K562 (cell line): Measurements from ENCODE around the gene HBQ1. TPM values are rescaled to one million over a fixed set of nuclear protein-coding genes. Genes with fewer than 3 reads are reported as not detected.
A peak's percentile ranks its signal among the peaks of the same experiment; 100 is the strongest.
"Not testable (repeated sequence)": the region's sequence is repeated elsewhere in the genome, so short reads cannot be mapped to it uniquely, and the experiment has no call there.

Source experiments
- ATAC-seq: fragments of 200-7000 bp; cut with Tn5 transposase; 3 replicates; pipeline ENCODE4 v1.9.1; 2020; ENCODE audit warnings: moderate library complexity
- BruUV-seq: library from RNA; stranded (reverse); fragments of 400-500 nt; replicated peaks from 2 replicates; lab custom pipeline; 2021; lab: Mats Ljungman, UMichigan
- CTCF ChIA-PET: fragments of 300-600 bp; formaldehyde crosslinking; extraction: SDS; loops from one replicate; lab custom pipeline; 2021; ENCODE audit warnings: low intra/inter-chr PET ratio; lab: Yijun Ruan, JAX
- POLR2A ChIA-PET: fragments of 300-600, 350-650 bp; sonication (Branson Sonifier 250); formaldehyde crosslinking; extraction: SDS; loops from one replicate; lab custom pipeline; 2021; ENCODE audit warnings: antibody characterized with exemption, inconsistent platforms; lab: Yijun Ruan, JAX
- DNase-seq, 4 experiments: peaks; one replicate each; pipeline versions ENCODE4 v3.0.0 to v3.0.0-alpha.2; 2011 to 2018; ENCODE audit warnings: low spot score in 3 of 4, mixed read lengths in 3 of 4; ENCODE audit errors: extremely low read depth in 1 of 4
- FAIRE-seq: peaks from 2 replicates; lab custom pipeline; 2011; peaks lifted over from hg19 to GRCh38; lab: Jason Lieb, UNC
- H2AFZ ChIP-seq: 2 replicates; pipeline ENCODE4 v1.6.0; 2011; ENCODE audit warnings: low read depth, low read length, control low read depth, inconsistent platforms
- H3K27ac ChIP-seq: fragments of 200-600 bp; 3 replicates; pipeline ENCODE4 v1.8.0; 2011; ENCODE audit warnings: low read depth, mild to moderate bottlenecking, control low read depth, inconsistent platforms, low read length, moderate library complexity, mixed read lengths; ENCODE audit errors: extremely low read depth
- H3K27me3 ChIP-seq, 2 experiments: fragments of 300-600 bp in 1 of 2; 2 replicates in 1 of 2; 3 replicates in 1 of 2; pipeline versions ENCODE4 v1.6.0 to v1.8.0; 2011; ENCODE audit warnings: inconsistent platforms in 2 of 2, low read length in 2 of 2, mild to moderate bottlenecking in 1 of 2, mixed read lengths in 1 of 2, moderate library complexity in 1 of 2; ENCODE audit not compliant: control insufficient read depth in 2 of 2, insufficient read depth in 2 of 2
- H3K36me3 ChIP-seq: fragments of 300-600 bp; 3 replicates; pipeline ENCODE4 v1.8.0; 2011; ENCODE audit warnings: mild to moderate bottlenecking, low read length, inconsistent platforms; ENCODE audit not compliant: control insufficient read depth, insufficient read depth
- H3K4me1 ChIP-seq, 2 experiments: fragments of 200-600 bp in 1 of 2; replicated peaks in 1 of 2; 2 replicates in 1 of 2; 3 replicates in 1 of 2; pipeline versions ENCODE4 v1.5.1 to v1.8.0; 2011; ENCODE audit warnings: inconsistent platforms in 2 of 2, low read length in 2 of 2, mild to moderate bottlenecking in 1 of 2, mixed read lengths in 1 of 2, moderate library complexity in 1 of 2; ENCODE audit not compliant: control insufficient read depth in 2 of 2, insufficient read depth in 2 of 2
- H3K4me2 ChIP-seq: 2 replicates; pipeline ENCODE4 v1.6.1; 2011; ENCODE audit warnings: low read length, control low read depth, inconsistent platforms, mixed read lengths; ENCODE audit not compliant: insufficient read depth
- H3K4me3 ChIP-seq: fragments of 200-600 bp; sonication (generic), shearing (Covaris generic); 2 replicates; pipeline ENCODE4 v1.5.1; 2016; ENCODE audit warnings: control low read depth, inconsistent platforms
- H3K79me2 ChIP-seq: fragments of 200-600 bp; 3 replicates; pipeline ENCODE4 v1.8.0; 2011; ENCODE audit warnings: low read length, inconsistent platforms; ENCODE audit not compliant: control insufficient read depth, insufficient read depth
- H3K9ac ChIP-seq, 2 experiments: 2 replicates each; pipeline versions ENCODE4 v1.6.0 to v1.6.1; 2011; ENCODE audit warnings: low read depth in 2 of 2, low read length in 2 of 2, control low read depth in 1 of 2, inconsistent platforms in 1 of 2, mild to moderate bottlenecking in 1 of 2, mixed read lengths in 1 of 2; ENCODE audit not compliant: insufficient read depth in 1 of 2
- H3K9me1 ChIP-seq: one replicate; pipeline ENCODE4 v1.6.0; 2011; ENCODE audit warnings: inconsistent platforms, mild to moderate bottlenecking, low read length, moderate library complexity; ENCODE audit not compliant: control insufficient read depth, insufficient read depth
- H3K9me3 ChIP-seq: replicated peaks from 2 replicates; pipeline ENCODE4 v1.5.1; 2011; ENCODE audit warnings: low read depth, low read length, inconsistent platforms; ENCODE audit not compliant: control insufficient read depth, insufficient read depth
- H4K20me1 ChIP-seq: replicated peaks from 2 replicates; pipeline ENCODE4 v1.6.1; 2011; ENCODE audit warnings: low read length, inconsistent platforms, mixed read lengths; ENCODE audit not compliant: control insufficient read depth, insufficient read depth
- CXXC5 ChIP-seq: fragments of 250-450 bp; sonication (Bioruptor Pico); IDR thresholded peaks from 2 replicates; pipeline ENCODE4 v1.8.0; 2022; ENCODE audit warnings: inconsistent platforms, mild to moderate bottlenecking, moderate library complexity
- E2F6 ChIP-seq, 2 experiments: IDR thresholded peaks; 2 replicates each; pipeline ENCODE4 v1.6.1; 2011; ENCODE audit warnings: borderline replicate concordance in 1 of 2, control low read depth in 1 of 2, low read depth in 1 of 2, low read length in 1 of 2, mild to moderate bottlenecking in 1 of 2, mixed read lengths in 1 of 2, moderate library complexity in 1 of 2; ENCODE audit not compliant: insufficient read depth in 1 of 2, insufficient read length in 1 of 2, poor library complexity in 1 of 2, severe bottlenecking in 1 of 2; ENCODE audit errors: extremely low read depth in 1 of 2
- KDM5B ChIP-seq: fragments of 200-600 bp; sonication (generic); IDR thresholded peaks from 2 replicates; pipeline ENCODE4 v1.6.1; 2012; ENCODE audit warnings: low read depth, mild to moderate bottlenecking, moderate library complexity, low read length, control low read depth, inconsistent platforms; ENCODE audit not compliant: insufficient replicate concordance
- PHF8 ChIP-seq: fragments of 200-600 bp; sonication (generic); IDR thresholded peaks from 2 replicates; pipeline ENCODE4 v1.6.1; 2012; ENCODE audit warnings: mixed run types, mild to moderate bottlenecking, inconsistent platforms, low read length, moderate library complexity, borderline replicate concordance
- POLR2AphosphoS5 ChIP-seq: IDR thresholded peaks from 2 replicates; pipeline ENCODE4 v1.6.1; 2011; ENCODE audit warnings: mild to moderate bottlenecking, low read depth, low read length, moderate library complexity; ENCODE audit not compliant: control insufficient read depth, insufficient read depth
- POLR2G ChIP-seq: fragments of 200-400 bp; formaldehyde crosslinking; IDR thresholded peaks from 2 replicates; pipeline ENCODE4 v1.6.1; 2017; ENCODE audit warnings: low read depth, mild to moderate bottlenecking, antibody characterized with exemption, low read length, moderate library complexity
- RBBP5 ChIP-seq: fragments of 200-600 bp; sonication (generic); IDR thresholded peaks from 2 replicates; pipeline ENCODE4 v1.6.1; 2012; ENCODE audit warnings: borderline replicate concordance, mild to moderate bottlenecking, low read length, control low read depth, inconsistent platforms; ENCODE audit not compliant: insufficient read depth, poor library complexity, severe bottlenecking
- RBFOX2 ChIP-seq: fragments of 200-400 bp; formaldehyde crosslinking; IDR thresholded peaks from 2 replicates; pipeline ENCODE4 v1.6.1; 2017; ENCODE audit warnings: low read depth, mild to moderate bottlenecking, low read length, moderate library complexity
- TAF1 ChIP-seq: IDR thresholded peaks from 2 replicates; pipeline ENCODE4 v1.6.1; 2011; ENCODE audit warnings: mild to moderate bottlenecking, low read length, moderate library complexity; ENCODE audit not compliant: insufficient read depth, control insufficient read depth, severe bottlenecking; ENCODE audit errors: extremely low read depth
- ZFX ChIP-seq: sonication (generic); formaldehyde crosslinking; IDR thresholded peaks from 2 replicates; pipeline ENCODE4 v1.8.0; 2022; ENCODE audit warnings: mild to moderate bottlenecking, missing genetic modification reagents, moderate library complexity
- WGBS: fragments of 100-300 bp; shearing (Covaris generic); methylation state at CpG from one replicate; pipeline ENCODE4 v1.1.6; 2016; ENCODE audit warnings: low coverage, mixed read lengths; ENCODE audit not compliant: insufficient coverage; ENCODE audit errors: missing lambda C conversion rate; 5-methylcytosine and 5-hydroxymethylcytosine counted together
- in situ Hi-C: fragments of 300-500 bp; cut with MboI; formaldehyde crosslinking; loops from 4 replicates; pipeline ENCODE4 v1.15.0; 2018; ENCODE audit warnings: inconsistent platforms, mixed read lengths
- intact Hi-C: fragments of 100-400 bp; cut with micrococcal nuclease; formaldehyde crosslinking; loops from 2 replicates; pipeline ENCODE4 v1.14.2; 2022
- polyA plus RNA-seq, 8 experiments: library from polyadenylated mRNA; depleted of rRNA in 4 of 8; stranded (reverse) in 5 of 8; unstranded in 3 of 8; fragments of >200 nt; fragmentation: Nextera tagmentation in 2 of 8; fragmentation: Illumina TruSeq in 1 of 8; extraction: Ambion mirVana in 2 of 8; extraction: Trizol in 1 of 8; gene quantifications; 2 replicates each; pipeline versions ENCODE4 v1.2.1 to v1.2.3, GENCODE V29; 2011 to 2014; ENCODE audit warnings: inconsistent platforms in 1 of 8, missing spikeins in 1 of 8
- total RNA-seq, 7 experiments: library from RNA; depleted of rRNA in 6 of 7; stranded (reverse); fragments of >200 nt in 6 of 7; fragmentation: Illumina TruSeq in 2 of 7; extraction: Trizol in 2 of 7; gene quantifications; 2 replicates each; pipeline versions ENCODE4 v1.2.1 to v1.2.3, GENCODE V29; 2011 to 2021; ENCODE audit warnings: low replicate concordance in 1 of 7

Gene HBQ1
- total and polyA plus RNA-seq, 9 of the 15 experiments (the other 6 are each of a cell fraction or from before 2014, with no cell fraction given) = 2.3 to 190 (median 19.8) TPM

GRCh38 chr16:176477-177382, 3.5 kb upstream of the HBQ1 start, which contains the start of gene HBA1:
Gene HBA1 (plus strand): TSS chr16:176680. CDS start chr16:176717, 37 bp downstream.
- TF ChIP-seq POLR2AphosphoS5 = peak; percentile 15; the same call in 1 of the 2 replicates
- peak; percentile 68 for TF ChIP-seq RBFOX2
- peak in 1 of 2 experiments; percentile 22 for TF ChIP-seq E2F6 (IDR thresholded peaks at IDR 0.05; ENCODE audit: borderline replicate concordance in 1 of 2, extremely low read depth in 1 of 2, insufficient read depth in 1 of 2, insufficient read length in 1 of 2, low read depth in 1 of 2, low read length in 1 of 2, poor library complexity in 1 of 2, severe bottlenecking in 1 of 2)
- TF ChIP-seq RBBP5 = peak; percentile 28
- TF ChIP-seq KDM5B = peak; percentile 37
- TF ChIP-seq PHF8 = peak; percentile 23; the same call in 1 of the 2 replicates
- peak; percentile 18; the same call in 1 of the 2 replicates for TF ChIP-seq CXXC5
- TF ChIP-seq ZFX (CRISPR knock-in tag) = peak; percentile 26; the same call in 1 of the 2 replicates
- peak; percentile 74 for TF ChIP-seq POLR2G
- TF ChIP-seq TAF1 = peak; percentile 35
- POLR2A ChIA-PET = interaction anchor here (0.6 to 1.8 kb wide), 3 partner anchors 79 to 111 kb away, joined by 4 to 8 read pairs (median 7); no protein-coding TSS in a partner anchor
- not testable (repeated sequence) for H3K9me1 ChIP-seq

More at GRCh38 chr16:176477-177382, 3.5 kb upstream of the HBQ1 start, which contains the start of gene HBA1:
- 1% methylated on average over 10 of the region's 88 CpGs for WGBS
- FAIRE-seq = peak; percentile 78
- peak within 1 kb of the TSS; percentile 80 for H3K4me2 ChIP-seq
- H2AFZ ChIP-seq, CTCF ChIA-PET, in situ Hi-C loops, DNase-seq, H3K27me3 ChIP-seq, H4K20me1 ChIP-seq, intact Hi-C loops, H3K9me3 ChIP-seq: not testable (repeated sequence)
- peak within 1 kb of the TSS; percentile 63 to 88 for H3K9ac ChIP-seq
- H3K4me3 ChIP-seq = peak within 1 kb of the TSS; percentile 55
- H3K4me1 ChIP-seq = peaks cover 28 to 54% of the 10 kb centered on the region in 2 experiments; a peak in 4 of 5 replicates
- peak; percentile 72 for ATAC-seq
- H3K36me3 ChIP-seq = peaks cover 21% of the 10 kb centered on the region
- BruUV-seq = TSS peak; percentile 78
- peak within 1 kb of the TSS; percentile 57; the same call in 2 of the 3 replicates for H3K27ac ChIP-seq
- peaks cover 49% of the 10 kb centered on the region for H3K79me2 ChIP-seq
